Measurements from ENCODE around the gene PAOX.

GRCh38 chr10:133349160-133349568 lies 29.9 kb upstream of the PAOX start:
- TF ChIP-seq, protein P1, sequence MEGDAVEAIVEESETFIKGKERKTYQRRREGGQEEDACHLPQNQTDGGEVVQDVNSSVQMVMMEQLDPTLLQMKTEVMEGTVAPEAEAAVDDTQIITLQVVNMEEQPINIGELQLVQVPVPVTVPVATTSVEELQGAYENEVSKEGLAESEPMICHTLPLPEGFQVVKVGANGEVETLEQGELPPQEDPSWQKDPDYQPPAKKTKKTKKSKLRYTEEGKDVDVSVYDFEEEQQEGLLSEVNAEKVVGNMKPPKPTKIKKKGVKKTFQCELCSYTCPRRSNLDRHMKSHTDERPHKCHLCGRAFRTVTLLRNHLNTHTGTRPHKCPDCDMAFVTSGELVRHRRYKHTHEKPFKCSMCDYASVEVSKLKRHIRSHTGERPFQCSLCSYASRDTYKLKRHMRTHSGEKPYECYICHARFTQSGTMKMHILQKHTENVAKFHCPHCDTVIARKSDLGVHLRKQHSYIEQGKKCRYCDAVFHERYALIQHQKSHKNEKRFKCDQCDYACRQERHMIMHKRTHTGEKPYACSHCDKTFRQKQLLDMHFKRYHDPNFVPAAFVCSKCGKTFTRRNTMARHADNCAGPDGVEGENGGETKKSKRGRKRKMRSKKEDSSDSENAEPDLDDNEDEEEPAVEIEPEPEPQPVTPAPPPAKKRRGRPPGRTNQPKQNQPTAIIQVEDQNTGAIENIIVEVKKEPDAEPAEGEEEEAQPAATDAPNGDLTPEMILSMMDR (IDR thresholded peaks at IDR 0.05; ENCODE audit: borderline replicate concordance, extremely low read depth, low read length, poor library complexity, severe bottlenecking): no peak
- TF ChIP-seq EZH2 (IDR thresholded peaks at IDR 0.05; ENCODE audit: borderline replicate concordance, low read depth, low read length, severe bottlenecking): no peak

All from DND-41 (cell line).